GM12878 (cell line): ENCODE measurements around the gene CADPS.

Experiments
- BCL3 ChIP-seq: IDR thresholded peaks from 2 replicates; pipeline ENCODE4 v1.6.1; 2011; ENCODE audit warnings: borderline replicate concordance, low read depth, mild to moderate bottlenecking, moderate library complexity, low read length; ENCODE audit not compliant: insufficient read depth, poor library complexity, severe bottlenecking
- CREB1 ChIP-seq: IDR thresholded peaks from 2 replicates; pipeline ENCODE4 v1.6.1; 2012; ENCODE audit warnings: low read depth, mild to moderate bottlenecking, inconsistent platforms
- CTCF ChIP-seq, 3 experiments: IDR thresholded peaks in 2 of 3; conservative IDR thresholded peaks in 1 of 3; 2 replicates each; pipeline ENCODE4 v1.5.1; 2011; ENCODE audit warnings: low read depth in 3 of 3, low read length in 3 of 3, mild to moderate bottlenecking in 3 of 3, control low read depth in 2 of 3, moderate library complexity in 2 of 3, inconsistent platforms in 1 of 3, mixed read lengths in 1 of 3; ENCODE audit not compliant: control insufficient read depth in 2 of 3, insufficient read depth in 1 of 3; ENCODE audit errors: extremely low read depth in 1 of 3
- EZH2 ChIP-seq: IDR thresholded peaks from 2 replicates; pipeline ENCODE4 v1.6.1; 2012; ENCODE audit warnings: low read depth, mild to moderate bottlenecking, control low read depth, inconsistent platforms, low read length, borderline replicate concordance; ENCODE audit not compliant: control insufficient read depth
- GATAD2B ChIP-seq: fragments of 450-650 bp; conservative IDR thresholded peaks from 2 replicates; pipeline ENCODE4 v1.6.1; 2017; ENCODE audit warnings: low read depth, mild to moderate bottlenecking, moderate library complexity
- JUND ChIP-seq: IDR thresholded peaks from 2 replicates; pipeline ENCODE4 v1.6.1; 2012; ENCODE audit warnings: low read depth, mild to moderate bottlenecking, low read length, improper control_type of control experiment, moderate library complexity
- MTA2 ChIP-seq: fragments of 450-650 bp; IDR thresholded peaks from 2 replicates; pipeline ENCODE4 v1.6.1; 2016; ENCODE audit warnings: low read depth, mild to moderate bottlenecking, moderate library complexity
- MXI1 ChIP-seq: fragments of 150-350 bp; IDR thresholded peaks from 2 replicates; pipeline ENCODE4 v1.6.1; 2011; ENCODE audit warnings: low read depth, mild to moderate bottlenecking, inconsistent platforms, low read length, improper control_type of control experiment
- RFX5 ChIP-seq: IDR thresholded peaks from 2 replicates; pipeline ENCODE4 v1.6.1; 2011; ENCODE audit warnings: low read depth, low read length, improper control_type of control experiment
- STAT1 ChIP-seq: fragments of 450-650 bp; conservative IDR thresholded peaks from 2 replicates; pipeline ENCODE4 v1.6.1; 2014; ENCODE audit warnings: antibody characterized with exemption, mild to moderate bottlenecking
- STAT3 ChIP-seq: IDR thresholded peaks from 2 replicates; pipeline ENCODE4 v1.6.1; 2011; ENCODE audit warnings: low read depth, low read length, improper control_type of control experiment
- ZNF207 ChIP-seq: fragments of 450-650 bp; IDR thresholded peaks from 2 replicates; pipeline ENCODE4 v1.6.1; 2014; ENCODE audit warnings: antibody characterized with exemption, mild to moderate bottlenecking, borderline replicate concordance
- ZNF217 ChIP-seq: fragments of 450-650 bp; IDR thresholded peaks from 2 replicates; pipeline ENCODE4 v1.6.1; 2017; ENCODE audit warnings: antibody characterized with exemption, mild to moderate bottlenecking
- TF ChIP-seq, protein P1 (sequence below): IDR thresholded peaks from 2 replicates; pipeline ENCODE4 v1.6.1; 2012; ENCODE audit warnings: low read depth, low read length, improper control_type of control experiment

- TF ChIP-seq MXI1 (no peak), MTA2 (no peak), CTCF (IDR thresholded peaks at IDR 0.05 in 2 of 3, conservative IDR thresholded peaks at IDR 0.05 in 1 of 3; ENCODE audit: control insufficient read depth in 2 of 3, extremely low read depth in 1 of 3, insufficient read depth in 1 of 3, low read depth in 3 of 3, low read length in 3 of 3) (no peak), BCL3 (no peak), EZH2 (no peak), RFX5 (no peak), ZNF207 (no peak), STAT1 (no peak), JUND (no peak), GATAD2B (no peak), CREB1 (no peak), ZNF217 (no peak), STAT3 (no peak)
- TF ChIP-seq, protein P1, sequence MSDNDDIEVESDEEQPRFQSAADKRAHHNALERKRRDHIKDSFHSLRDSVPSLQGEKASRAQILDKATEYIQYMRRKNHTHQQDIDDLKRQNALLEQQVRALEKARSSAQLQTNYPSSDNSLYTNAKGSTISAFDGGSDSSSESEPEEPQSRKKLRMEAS = no peak
These were observed 36.3 kb upstream of the CADPS start for GRCh38 chr3:62911526-62911925.
